ENCODE results near the gene CSGALNACT2.
A peak's percentile ranks its signal among the peaks of the same experiment; 100 is the strongest.

The CSGALNACT2 gene

DNA sequence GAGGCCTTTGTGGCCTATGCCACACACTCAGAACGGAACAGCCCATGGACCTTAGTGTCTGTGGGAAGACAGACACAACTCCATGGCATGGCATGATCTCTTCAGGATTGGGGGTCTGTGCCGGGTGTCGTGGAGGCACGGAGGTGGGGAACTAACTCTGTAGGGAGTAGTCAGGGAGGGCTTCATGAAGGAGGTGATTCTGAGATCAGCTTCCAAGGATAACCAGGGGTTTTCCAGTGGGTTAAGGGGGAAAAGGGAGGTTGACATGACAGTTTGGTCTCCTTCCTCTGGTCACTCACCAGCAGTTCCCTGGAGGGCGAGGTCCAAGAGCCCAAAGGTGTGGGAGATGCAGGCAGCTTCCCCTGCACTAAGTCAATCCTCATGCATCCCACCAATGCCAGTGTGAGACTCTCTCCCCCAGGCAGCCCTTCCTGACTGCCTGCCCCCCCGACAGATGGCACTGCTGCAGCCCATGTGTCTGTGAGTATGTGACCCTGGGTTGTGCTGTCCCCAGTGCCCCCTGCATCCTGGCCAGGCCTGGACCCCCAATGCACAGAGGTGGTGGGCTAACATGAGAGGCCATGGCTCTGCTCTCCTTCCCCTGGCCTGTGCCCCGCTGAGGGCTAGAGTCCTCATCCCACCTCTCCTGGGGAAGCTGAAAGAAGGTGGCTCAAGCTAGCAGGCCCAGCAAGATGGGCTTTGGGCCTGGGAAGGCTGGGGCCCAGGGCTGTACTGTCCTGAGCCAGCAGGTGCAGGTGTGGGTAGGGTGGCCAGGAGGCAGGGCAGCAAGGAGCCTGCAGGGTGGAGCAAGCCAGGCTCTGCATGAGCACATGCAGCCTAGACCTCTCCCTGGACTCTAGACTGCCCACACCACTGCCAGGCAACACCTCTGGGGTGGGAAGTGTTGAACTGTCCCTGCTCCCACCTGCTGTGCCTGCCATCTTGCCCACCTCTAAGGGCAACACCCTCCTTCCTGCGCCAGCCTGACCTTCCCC, 88.9 kb downstream of the CSGALNACT2 start:
- no peak overlapping the region for H3K4me3 ChIP-seq (ENCODE audit: insufficient read depth, low read depth, low read length, poor library complexity, severe bottlenecking)
- no peak for DNase-seq
- H3K4me1 ChIP-seq (ENCODE audit: control insufficient read depth, insufficient read depth, low read length, poor library complexity, severe bottlenecking) = peaks cover 32% of the 10 kb centered on the region
- H3K36me3 ChIP-seq (ENCODE audit: control insufficient read depth, insufficient read depth, low read length) = no peaks in the 10 kb centered on the region
- no peaks in the 10 kb centered on the region for H3K27me3 ChIP-seq (replicated peaks; ENCODE audit: control insufficient read depth, insufficient read depth, low read length, poor library complexity, severe bottlenecking)
- no peaks in the 10 kb centered on the region for H3K9me3 ChIP-seq (ENCODE audit: control insufficient read depth, low read length)
- H3K27ac ChIP-seq (ENCODE audit: insufficient read depth, low read length, poor library complexity, severe bottlenecking) = no peak overlapping the region

DNA sequence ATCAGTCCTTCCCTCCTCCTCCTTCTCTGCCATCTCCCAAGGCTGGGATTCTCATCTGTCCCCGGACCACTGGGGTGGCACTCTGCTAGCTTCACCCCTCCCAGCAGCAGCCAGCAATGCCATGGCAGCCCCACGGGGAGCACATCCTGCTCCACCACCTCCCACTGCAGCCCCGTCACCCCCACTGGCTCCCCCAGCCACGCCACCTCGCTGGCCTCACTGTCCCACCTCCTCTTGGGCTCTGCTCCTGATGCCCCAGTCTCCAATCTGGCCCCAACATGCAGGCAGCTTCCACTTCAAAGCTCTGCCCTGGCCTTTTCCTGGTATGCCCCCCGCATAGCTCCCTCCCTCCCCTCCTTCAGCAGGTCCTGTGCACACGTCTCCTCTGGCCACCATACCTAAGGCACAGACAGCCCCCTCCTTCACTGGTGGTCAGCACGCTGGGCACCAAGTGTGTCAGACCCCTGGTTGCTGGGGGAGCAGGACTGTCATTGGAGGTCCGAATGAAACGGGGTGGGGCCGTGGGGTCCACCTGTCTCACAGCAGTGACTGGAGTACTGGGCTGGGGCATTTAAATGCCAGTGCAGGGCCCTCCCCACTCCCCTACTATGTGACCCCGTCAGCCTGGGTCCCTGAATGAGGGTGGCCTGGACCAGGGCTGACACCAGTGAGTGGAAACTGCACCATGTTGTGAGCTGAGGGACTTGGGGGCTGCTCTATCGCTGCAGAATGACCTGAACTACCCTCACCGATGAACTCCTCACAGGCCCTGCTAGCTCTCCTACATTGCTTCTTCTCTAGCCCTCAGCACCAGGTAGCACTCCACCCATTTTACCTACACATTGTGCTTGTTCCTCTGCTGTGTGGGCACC, 89.9 kb downstream of the CSGALNACT2 start:
- no peaks in the 10 kb centered on the region for H3K36me3 ChIP-seq (ENCODE audit: control insufficient read depth, insufficient read depth, low read length)
- H3K4me3 ChIP-seq (ENCODE audit: insufficient read depth, low read depth, low read length, poor library complexity, severe bottlenecking) = peak overlapping the region; percentile 60
- no peak for DNase-seq
- H3K9me3 ChIP-seq (ENCODE audit: control insufficient read depth, low read length) = no peaks in the 10 kb centered on the region
- H3K27ac ChIP-seq (ENCODE audit: insufficient read depth, low read length, poor library complexity, severe bottlenecking) = no peak overlapping the region
- no peaks in the 10 kb centered on the region for H3K27me3 ChIP-seq (replicated peaks; ENCODE audit: control insufficient read depth, insufficient read depth, low read length, poor library complexity, severe bottlenecking)
- peaks cover 32% of the 10 kb centered on the region for H3K4me1 ChIP-seq (ENCODE audit: control insufficient read depth, insufficient read depth, low read length, poor library complexity, severe bottlenecking)

DNA sequence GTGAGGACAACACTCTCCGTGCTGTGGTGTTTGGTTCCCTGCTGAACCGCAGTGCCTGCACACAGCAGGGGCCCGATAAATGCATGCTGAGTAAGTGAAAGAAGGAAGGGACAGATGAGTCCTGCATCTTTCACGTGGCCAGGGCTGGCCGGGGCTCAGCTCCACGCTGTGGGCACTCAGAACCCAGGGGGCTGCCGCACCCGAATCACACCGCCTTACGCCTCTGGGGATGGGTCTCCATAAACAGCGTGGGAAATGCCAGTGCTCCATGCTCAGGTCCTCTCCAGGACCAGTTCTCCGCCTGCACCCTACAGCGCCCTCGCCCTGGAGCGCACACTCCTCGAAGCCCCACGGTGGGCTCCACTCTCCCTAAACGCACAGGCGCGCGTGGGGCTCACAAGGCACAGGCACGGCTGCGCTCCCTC, 90.5 kb downstream of the CSGALNACT2 start:
- Histone ChIP-seq H3K4me3 (ENCODE audit: insufficient read depth, low read depth, low read length, poor library complexity, severe bottlenecking) (peak overlapping the region; percentile 60), H3K9me3 (ENCODE audit: control insufficient read depth, low read length) (no peaks in the 10 kb centered on the region), H3K4me1 (ENCODE audit: control insufficient read depth, insufficient read depth, low read length, poor library complexity, severe bottlenecking) (peaks cover 32% of the 10 kb centered on the region), H3K27ac (ENCODE audit: insufficient read depth, low read length, poor library complexity, severe bottlenecking) (no peak overlapping the region), H3K27me3 (replicated peaks; ENCODE audit: control insufficient read depth, insufficient read depth, low read length, poor library complexity, severe bottlenecking) (no peaks in the 10 kb centered on the region), H3K36me3 (ENCODE audit: control insufficient read depth, insufficient read depth, low read length) (no peaks in the 10 kb centered on the region)
- DNase-seq = no peak

DNA sequence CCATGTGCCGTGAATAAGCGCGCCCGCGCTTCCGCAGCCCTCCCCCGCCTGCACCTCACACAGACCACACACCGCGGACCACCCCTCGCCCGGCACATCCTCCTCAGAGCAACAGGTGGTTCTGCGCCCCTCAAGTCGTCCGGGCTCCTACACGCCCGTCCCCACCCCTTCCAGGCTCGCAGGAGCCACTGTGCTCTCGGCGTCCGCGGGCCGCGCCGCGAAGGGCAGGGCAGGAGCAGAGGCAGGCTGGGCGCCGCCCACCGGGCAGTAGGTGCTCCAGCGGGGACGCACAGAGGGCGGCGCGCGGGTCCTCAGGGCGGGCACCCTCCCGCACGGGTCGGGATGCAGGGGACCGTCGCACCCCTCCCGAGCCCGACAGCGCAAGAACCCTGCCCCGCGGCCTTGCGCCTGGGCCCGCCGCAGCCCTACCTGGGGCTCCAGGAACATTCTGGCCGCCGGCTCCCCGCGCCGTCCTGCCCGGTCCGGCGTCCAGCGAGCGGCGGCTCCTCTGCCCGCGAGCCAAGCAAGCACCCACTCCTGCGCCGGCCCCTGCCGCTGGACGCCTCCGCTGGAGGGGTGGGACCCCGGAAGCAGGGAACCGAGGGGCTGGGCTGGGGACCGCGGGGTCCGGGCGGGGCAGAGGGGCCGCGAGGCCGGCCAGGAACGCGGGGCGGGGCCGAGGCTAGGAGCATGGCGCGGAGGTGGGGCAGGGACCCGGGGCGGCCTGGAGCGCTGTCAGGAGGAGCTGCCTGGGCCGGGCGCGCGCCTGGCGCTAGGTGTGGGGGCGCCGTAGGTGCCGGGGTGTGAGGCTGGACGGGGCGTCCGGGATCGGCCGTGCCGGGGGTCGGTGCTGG, 91.2 kb downstream of the CSGALNACT2 start:
- no peak overlapping the region for H3K27ac ChIP-seq (ENCODE audit: insufficient read depth, low read length, poor library complexity, severe bottlenecking)
- no peaks in the 10 kb centered on the region for H3K9me3 ChIP-seq (ENCODE audit: control insufficient read depth, low read length)
- H3K4me1 ChIP-seq (ENCODE audit: control insufficient read depth, insufficient read depth, low read length, poor library complexity, severe bottlenecking) = peaks cover 32% of the 10 kb centered on the region
- H3K27me3 ChIP-seq (replicated peaks; ENCODE audit: control insufficient read depth, insufficient read depth, low read length, poor library complexity, severe bottlenecking) = no peaks in the 10 kb centered on the region
- peak in 2 of 3 donors; percentile 21 for DNase-seq
- peak overlapping the region; percentile 60 for H3K4me3 ChIP-seq (ENCODE audit: insufficient read depth, low read depth, low read length, poor library complexity, severe bottlenecking)
- H3K36me3 ChIP-seq (ENCODE audit: control insufficient read depth, insufficient read depth, low read length) = no peaks in the 10 kb centered on the region

- Histone ChIP-seq H3K4me1 (ENCODE audit: control insufficient read depth, insufficient read depth, low read length, poor library complexity, severe bottlenecking) (peaks cover 32% of the 10 kb centered on the region), H3K27me3 (replicated peaks; ENCODE audit: control insufficient read depth, insufficient read depth, low read length, poor library complexity, severe bottlenecking) (no peaks in the 10 kb centered on the region), H3K36me3 (ENCODE audit: control insufficient read depth, insufficient read depth, low read length) (no peaks in the 10 kb centered on the region), H3K27ac (ENCODE audit: insufficient read depth, low read length, poor library complexity, severe bottlenecking) (no peak overlapping the region), H3K4me3 (ENCODE audit: insufficient read depth, low read depth, low read length, poor library complexity, severe bottlenecking) (no peak overlapping the region), H3K9me3 (ENCODE audit: control insufficient read depth, low read length) (no peaks in the 10 kb centered on the region)
- DNase-seq = no peak
Measured at GRCh38 chr10:43230101-43230908, 92.1 kb downstream of the CSGALNACT2 start.

- peaks cover 32% of the 10 kb centered on the region for H3K4me1 ChIP-seq (ENCODE audit: control insufficient read depth, insufficient read depth, low read length, poor library complexity, severe bottlenecking)
- H3K36me3 ChIP-seq (ENCODE audit: control insufficient read depth, insufficient read depth, low read length) = no peaks in the 10 kb centered on the region
- no peak for DNase-seq
- H3K9me3 ChIP-seq (ENCODE audit: control insufficient read depth, low read length) = no peaks in the 10 kb centered on the region
- H3K27me3 ChIP-seq (replicated peaks; ENCODE audit: control insufficient read depth, insufficient read depth, low read length, poor library complexity, severe bottlenecking) = no peaks in the 10 kb centered on the region
- H3K4me3 ChIP-seq (ENCODE audit: insufficient read depth, low read depth, low read length, poor library complexity, severe bottlenecking) = no peak overlapping the region
- no peak overlapping the region for H3K27ac ChIP-seq (ENCODE audit: insufficient read depth, low read length, poor library complexity, severe bottlenecking)
Measured at GRCh38 chr10:43230909-43231522, 92.8 kb downstream of the CSGALNACT2 start.

DNA sequence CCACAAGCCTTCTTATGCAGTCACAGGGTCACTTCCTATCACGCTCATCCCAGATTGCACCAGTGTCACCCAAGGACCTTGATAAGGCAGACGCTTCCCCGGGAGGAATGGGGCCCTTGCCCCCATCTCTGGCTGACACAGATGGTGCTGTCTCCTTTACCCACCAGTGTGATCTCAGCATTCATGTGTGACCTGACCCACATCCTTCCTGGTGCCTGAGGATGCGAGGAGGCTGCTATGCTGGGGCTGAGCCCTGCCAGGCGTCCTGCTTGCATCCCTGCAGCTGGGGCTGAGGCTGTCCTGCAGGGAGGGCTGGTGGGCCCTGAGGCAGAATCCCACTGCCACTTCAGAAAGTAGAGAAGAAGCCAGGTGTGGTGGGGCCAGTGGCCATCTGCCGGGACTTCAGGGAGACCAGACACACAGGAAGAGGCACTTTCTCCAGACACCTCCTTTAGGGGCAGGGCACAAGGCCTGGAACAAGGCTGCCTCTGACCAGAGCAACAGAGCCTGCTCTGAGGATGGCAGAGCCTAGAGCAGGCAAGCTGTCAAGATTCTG, 93.4 kb downstream of the CSGALNACT2 start:
- peak in 1 of 3 donors; percentile 14 for DNase-seq
- Histone ChIP-seq H3K27me3 (replicated peaks; ENCODE audit: control insufficient read depth, insufficient read depth, low read length, poor library complexity, severe bottlenecking) (no peaks in the 10 kb centered on the region), H3K27ac (ENCODE audit: insufficient read depth, low read length, poor library complexity, severe bottlenecking) (no peak overlapping the region)

DNA sequence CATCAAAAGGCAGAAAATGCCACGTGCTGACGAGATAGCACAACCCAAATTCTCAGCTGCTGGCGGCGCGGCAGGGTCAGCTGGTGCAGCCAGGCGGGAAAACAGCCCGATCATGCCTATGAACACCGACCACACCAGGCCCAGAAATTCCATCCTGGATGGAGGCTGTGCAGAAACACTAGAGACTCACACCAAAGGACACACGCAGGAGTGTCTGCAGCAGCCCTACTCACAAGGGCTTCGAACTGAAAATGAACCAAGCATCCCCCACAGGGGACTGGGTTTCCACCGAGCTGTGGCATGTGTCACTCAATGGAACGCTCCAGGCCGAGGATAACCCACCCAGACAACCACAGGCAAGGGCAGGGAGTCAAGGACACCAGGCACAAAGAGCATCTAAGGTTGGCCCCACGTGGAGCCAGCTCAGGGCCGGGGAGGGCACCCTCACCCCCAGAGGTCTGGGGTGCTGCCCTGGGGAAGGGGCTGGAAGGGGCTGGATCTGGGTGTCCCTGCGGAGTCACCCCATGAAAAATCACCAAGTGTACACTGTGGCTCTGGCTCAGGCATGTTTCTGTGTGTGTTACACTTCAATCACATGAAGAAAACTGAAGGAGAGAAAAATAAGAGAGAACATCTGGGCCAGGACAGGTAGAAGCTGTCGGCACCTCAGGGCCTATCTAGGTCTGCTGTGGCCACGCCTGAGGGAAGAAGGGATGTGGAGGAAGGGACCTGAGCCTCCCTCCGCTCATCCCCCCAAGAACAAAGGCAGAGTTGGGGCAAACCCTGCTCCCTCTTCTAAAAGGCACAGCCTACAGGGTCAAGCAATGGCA, 95.6 kb downstream of the CSGALNACT2 start:
- no peak for DNase-seq

More for the DNA sequence above, 93.4 kb downstream of the CSGALNACT2 start:
- Histone ChIP-seq H3K9me3 (ENCODE audit: control insufficient read depth, low read length) (no peaks in the 10 kb centered on the region), H3K4me1 (ENCODE audit: control insufficient read depth, insufficient read depth, low read length, poor library complexity, severe bottlenecking) (peaks cover 32% of the 10 kb centered on the region), H3K36me3 (ENCODE audit: control insufficient read depth, insufficient read depth, low read length) (no peaks in the 10 kb centered on the region), H3K4me3 (ENCODE audit: insufficient read depth, low read depth, low read length, poor library complexity, severe bottlenecking) (no peak overlapping the region)

More for the DNA sequence above, 95.6 kb downstream of the CSGALNACT2 start:
- Histone ChIP-seq H3K4me3 (ENCODE audit: insufficient read depth, low read depth, low read length, poor library complexity, severe bottlenecking) (no peak overlapping the region), H3K27ac (ENCODE audit: insufficient read depth, low read length, poor library complexity, severe bottlenecking) (no peak overlapping the region), H3K36me3 (ENCODE audit: control insufficient read depth, insufficient read depth, low read length) (no peaks in the 10 kb centered on the region), H3K9me3 (ENCODE audit: control insufficient read depth, low read length) (no peaks in the 10 kb centered on the region), H3K4me1 (ENCODE audit: control insufficient read depth, insufficient read depth, low read length, poor library complexity, severe bottlenecking) (peaks cover 23% of the 10 kb centered on the region), H3K27me3 (replicated peaks; ENCODE audit: control insufficient read depth, insufficient read depth, low read length, poor library complexity, severe bottlenecking) (no peaks in the 10 kb centered on the region)
